Activated B cell treated with CpG ODN at 0.5 μM for 24 hours (primary cell): ENCODE results near the gene PBX2. TPM values are rescaled to one million over a fixed set of nuclear protein-coding genes. Genes with fewer than 3 reads are reported as not detected.

Source experiments
- ATAC-seq: fragments of 200-7000 bp; cut with Tn5 transposase; one replicate; pipeline ENCODE4 v1.10.0; 2021; ENCODE audit warnings: low read depth, mild to moderate bottlenecking, moderate library complexity
- CTCF ChIA-PET: fragments of 350-600 bp; sonication (Branson Sonifier 250); formaldehyde crosslinking; loops from one replicate; lab custom pipeline; 2021; ENCODE audit warnings: antibody characterized with exemption; lab: Charles Lee
- POLR2A ChIA-PET: fragments of 350-600 bp; sonication (Branson Sonifier 250); formaldehyde crosslinking; loops from one replicate; lab custom pipeline; 2021; ENCODE audit warnings: antibody characterized with exemption; lab: Charles Lee
- DNase-seq: peaks from one replicate; pipeline ENCODE4 v3.0.0; 2022
- H3K27ac Mint-ChIP-seq: one replicate; pipeline ENCODE4 v1.8.0; 2020; ENCODE audit warnings: mixed read lengths
- H3K27me3 Mint-ChIP-seq: one replicate; pipeline ENCODE4 v1.8.0; 2021; ENCODE audit warnings: mixed read lengths
- H3K36me3 Mint-ChIP-seq: one replicate; pipeline ENCODE4 v1.8.0; 2021; ENCODE audit warnings: low read depth, mixed read lengths
- H3K4me1 Mint-ChIP-seq: one replicate; pipeline ENCODE4 v1.8.0; 2021; ENCODE audit warnings: mixed read lengths
- H3K4me3 Mint-ChIP-seq: one replicate; pipeline ENCODE4 v1.8.0; 2020; ENCODE audit warnings: mild to moderate bottlenecking, mixed read lengths
- H3K9me3 Mint-ChIP-seq: one replicate; pipeline ENCODE4 v1.8.0; 2020; ENCODE audit warnings: mixed read lengths
- intact Hi-C: fragments of 100-400 bp; cut with micrococcal nuclease; formaldehyde crosslinking; loops from one replicate; pipeline ENCODE4 v1.15.1; 2024
- total RNA-seq: library from RNA; stranded (reverse); gene quantifications from 2 replicates; pipeline ENCODE4 v1.2.3, GENCODE V29; 2022
- TF ChIP-seq, protein P1 (sequence below): fragments of 200-600 bp; IDR thresholded peaks from one replicate; pipeline ENCODE4 v1.8.0; 2022; ENCODE audit warnings: antibody characterized with exemption, mild to moderate bottlenecking

PBX2 gene
- total RNA-seq, 1 donor from 2014 or later, result 153 TPM

DNA sequence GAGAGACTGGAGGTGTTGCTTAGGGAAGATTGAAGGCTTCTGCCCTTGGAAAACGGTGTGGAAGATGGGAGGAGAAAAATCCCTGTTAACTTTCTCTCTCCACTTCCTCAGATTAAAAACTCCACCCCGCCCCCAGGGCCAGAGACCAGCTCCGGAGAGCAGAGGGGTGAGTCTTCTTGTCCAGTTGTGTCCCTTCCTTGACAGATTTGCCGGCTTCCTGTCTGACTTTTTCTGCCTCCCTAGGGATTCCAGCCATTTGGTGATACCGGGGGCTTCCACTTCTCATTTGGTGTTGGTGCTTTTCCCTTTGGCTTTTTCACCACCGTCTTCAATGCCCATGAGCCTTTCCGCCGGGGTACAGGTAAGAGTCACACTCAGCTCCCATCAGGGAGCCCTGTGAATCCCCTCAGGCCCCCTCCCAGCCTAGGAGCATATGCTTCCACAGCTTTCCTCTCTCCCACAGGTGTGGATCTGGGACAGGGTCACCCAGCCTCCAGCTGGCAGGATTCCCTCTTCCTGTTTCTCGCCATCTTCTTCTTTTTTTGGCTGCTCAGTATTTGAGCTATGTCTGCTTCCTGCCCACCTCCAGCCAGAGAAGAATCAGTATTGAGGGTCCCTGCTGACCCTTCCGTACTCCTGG lies 10.1 kb downstream of the PBX2 start:
- peak overlapping the region; percentile 57 for H3K27ac Mint-ChIP-seq
- H3K4me3 Mint-ChIP-seq, result peak overlapping the region; percentile 96
- intact Hi-C loops, result loop anchor here (5.0 to 10.0 kb wide), 4 partner anchors 278 to 1563 kb away; partner anchors contain the start of genes C6orf47, CSNK2B, GPANK1 and HSD17B8
- TF ChIP-seq, protein P1, sequence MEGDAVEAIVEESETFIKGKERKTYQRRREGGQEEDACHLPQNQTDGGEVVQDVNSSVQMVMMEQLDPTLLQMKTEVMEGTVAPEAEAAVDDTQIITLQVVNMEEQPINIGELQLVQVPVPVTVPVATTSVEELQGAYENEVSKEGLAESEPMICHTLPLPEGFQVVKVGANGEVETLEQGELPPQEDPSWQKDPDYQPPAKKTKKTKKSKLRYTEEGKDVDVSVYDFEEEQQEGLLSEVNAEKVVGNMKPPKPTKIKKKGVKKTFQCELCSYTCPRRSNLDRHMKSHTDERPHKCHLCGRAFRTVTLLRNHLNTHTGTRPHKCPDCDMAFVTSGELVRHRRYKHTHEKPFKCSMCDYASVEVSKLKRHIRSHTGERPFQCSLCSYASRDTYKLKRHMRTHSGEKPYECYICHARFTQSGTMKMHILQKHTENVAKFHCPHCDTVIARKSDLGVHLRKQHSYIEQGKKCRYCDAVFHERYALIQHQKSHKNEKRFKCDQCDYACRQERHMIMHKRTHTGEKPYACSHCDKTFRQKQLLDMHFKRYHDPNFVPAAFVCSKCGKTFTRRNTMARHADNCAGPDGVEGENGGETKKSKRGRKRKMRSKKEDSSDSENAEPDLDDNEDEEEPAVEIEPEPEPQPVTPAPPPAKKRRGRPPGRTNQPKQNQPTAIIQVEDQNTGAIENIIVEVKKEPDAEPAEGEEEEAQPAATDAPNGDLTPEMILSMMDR, result no peak
- ATAC-seq (no peak), DNase-seq (no peak)
- H3K36me3 Mint-ChIP-seq, result peaks cover 59% of the 10 kb centered on the region
- no peaks in the 10 kb centered on the region for H3K9me3 Mint-ChIP-seq
- POLR2A ChIA-PET, result interaction anchor here (3.9 to 5.0 kb wide), 3 partner anchors 11 to 52 kb away, joined by 23 to 102 read pairs (median 69); partner anchors contain the start of genes ATF6B, GPSM3 and PBX2
- CTCF ChIA-PET, result interaction anchor here (1.3 to 1.8 kb wide), 2 partner anchors 16 to 31 kb away, joined by 3 to 6 read pairs; no protein-coding TSS in a partner anchor
- H3K27me3 Mint-ChIP-seq, result no peaks in the 10 kb centered on the region
- peaks cover 48% of the 10 kb centered on the region for H3K4me1 Mint-ChIP-seq

DNA sequence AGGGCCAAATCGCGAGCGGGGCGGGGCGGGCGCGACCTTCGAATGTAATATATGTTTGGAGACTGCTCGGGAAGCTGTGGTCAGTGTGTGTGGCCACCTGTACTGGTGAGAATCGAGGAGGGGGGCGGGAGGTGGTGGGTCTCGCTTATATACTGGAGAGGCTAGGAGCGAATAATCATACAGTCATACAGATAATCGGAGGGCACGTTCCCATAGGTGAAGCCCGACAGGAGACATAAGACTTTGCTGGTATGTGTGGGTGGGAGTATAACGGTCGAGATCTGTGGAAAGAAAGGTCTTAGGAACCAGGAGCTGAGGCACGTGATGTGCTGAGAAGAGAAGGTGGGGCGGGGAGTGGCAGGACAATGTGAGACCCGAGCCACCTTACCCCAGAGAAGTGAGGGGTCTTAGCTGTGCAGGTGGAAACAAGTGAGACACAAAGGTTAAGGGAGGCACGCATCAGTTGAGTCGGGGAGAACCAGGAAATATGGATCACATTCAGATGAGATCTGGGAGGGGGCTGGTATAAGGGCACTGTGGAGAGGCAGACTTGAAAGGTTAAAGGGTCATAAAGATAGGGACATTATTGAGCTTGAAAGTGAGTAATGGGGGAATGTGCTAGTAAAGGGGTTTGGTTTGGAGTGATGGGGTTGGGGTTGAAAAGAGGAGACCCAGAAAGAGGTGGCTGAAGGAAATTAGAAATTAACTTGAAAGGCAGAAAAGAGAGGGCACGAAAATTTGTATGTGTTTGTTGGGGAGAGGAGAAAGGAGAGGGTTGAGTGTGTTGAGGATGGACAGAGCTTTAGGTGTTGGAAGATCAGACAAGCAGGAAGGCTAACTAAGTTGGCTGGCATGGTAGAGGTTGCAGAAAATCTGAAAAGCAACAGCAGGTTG lies 11.2 kb downstream of the PBX2 start:
- peaks cover 54% of the 10 kb centered on the region for H3K4me1 Mint-ChIP-seq
- DNase-seq, result no peak

DNA sequence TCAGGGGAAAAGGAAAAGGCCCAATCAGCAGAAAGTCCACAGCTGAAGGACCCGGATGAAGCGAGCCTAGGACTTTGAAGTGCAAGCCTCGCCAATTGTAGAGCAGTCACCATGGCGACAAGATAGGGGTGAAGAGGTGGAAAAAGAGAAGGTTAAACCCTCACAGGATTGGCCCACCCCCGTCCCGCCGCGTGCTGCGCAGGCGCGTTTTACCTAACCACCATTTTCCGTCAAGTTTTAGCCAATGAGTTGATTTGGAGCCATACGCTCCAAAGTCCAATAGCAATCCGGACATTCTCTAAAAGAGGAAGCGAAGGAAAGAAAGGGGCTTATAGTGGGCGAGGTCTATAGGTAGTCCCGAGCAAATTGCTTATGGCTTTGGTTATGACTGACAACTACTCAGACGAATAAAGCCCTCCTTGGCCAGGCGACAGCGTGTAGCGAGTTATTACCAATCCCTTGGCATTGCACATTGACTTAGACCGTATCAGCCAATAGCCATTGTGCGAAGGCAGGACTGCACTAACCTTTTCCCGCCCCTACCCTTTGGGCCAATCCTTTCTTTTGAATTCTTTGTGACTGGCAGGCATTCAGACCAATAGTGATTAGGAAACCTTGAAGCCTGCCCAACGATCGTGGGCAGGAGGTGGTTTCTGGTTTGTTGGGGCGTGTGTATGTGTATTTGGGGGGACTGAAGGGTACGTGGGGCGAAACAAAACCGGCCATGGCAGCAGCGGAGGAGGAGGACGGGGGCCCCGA lies 12.0 kb downstream of the PBX2 start, which contains the start of gene RNF5:
TSS of gene RNF5 (plus strand) at position 618 of the 759 bp plus-strand sequence. CDS start at position 725, 107 bp downstream.
- CTCF ChIA-PET, result interaction anchor here (1.4 kb wide), 1 partner anchor 59 kb away, joined by 4 read pairs; no protein-coding TSS in a partner anchor
- peaks cover 48% of the 10 kb centered on the region for H3K36me3 Mint-ChIP-seq
- peak within 1 kb of the TSS; percentile 96 for H3K4me3 Mint-ChIP-seq
- POLR2A ChIA-PET, result interaction anchor here (0.6 to 5.0 kb wide), 9 partner anchors 13 to 1232 kb away, joined by 3 to 102 read pairs (median 8); partner anchors contain the start of genes ATF6B, FKBPL, GPSM3 and PBX2
- TF ChIP-seq, protein P1, result no peak
- peak; percentile 82 for ATAC-seq
- intact Hi-C loops, result loop anchor here (1.0 to 10.0 kb wide), 8 partner anchors 12 to 1561 kb away; partner anchors contain the start of genes C6orf47, CSNK2B, FKBPL and GPANK1
- DNase-seq, result peak; percentile 63
- peaks cover 54% of the 10 kb centered on the region for H3K4me1 Mint-ChIP-seq
- H3K27ac Mint-ChIP-seq, result peak within 1 kb of the TSS; percentile 99
- no peaks in the 10 kb centered on the region for H3K27me3 Mint-ChIP-seq
- no peaks in the 10 kb centered on the region for H3K9me3 Mint-ChIP-seq

More for the DNA sequence above, 11.2 kb downstream of the PBX2 start:
- peaks cover 55% of the 10 kb centered on the region for H3K36me3 Mint-ChIP-seq
- CTCF ChIA-PET, result interaction anchor here (0.8 to 1.8 kb wide), 2 partner anchors 16 to 17 kb away, joined by 3 to 6 read pairs; no protein-coding TSS in a partner anchor
- TF ChIP-seq, protein P1, result no peak
- POLR2A ChIA-PET, result interaction anchor here (0.5 to 5.0 kb wide), 5 partner anchors 9 to 825 kb away, joined by 3 to 102 read pairs (median 23); partner anchors contain the start of genes ATF6B, GPSM3 and PBX2
- H3K27ac Mint-ChIP-seq, result peak overlapping the region; percentile 99
- intact Hi-C loops, result loop anchor here (1.0 to 10.0 kb wide), 6 partner anchors 12 to 1561 kb away; partner anchors contain the start of genes C6orf47, CSNK2B, GPANK1 and HSD17B8
- H3K9me3 Mint-ChIP-seq, result no peaks in the 10 kb centered on the region
- no peak for ATAC-seq
- no peaks in the 10 kb centered on the region for H3K27me3 Mint-ChIP-seq
- peak overlapping the region; percentile 96 for H3K4me3 Mint-ChIP-seq

DNA sequence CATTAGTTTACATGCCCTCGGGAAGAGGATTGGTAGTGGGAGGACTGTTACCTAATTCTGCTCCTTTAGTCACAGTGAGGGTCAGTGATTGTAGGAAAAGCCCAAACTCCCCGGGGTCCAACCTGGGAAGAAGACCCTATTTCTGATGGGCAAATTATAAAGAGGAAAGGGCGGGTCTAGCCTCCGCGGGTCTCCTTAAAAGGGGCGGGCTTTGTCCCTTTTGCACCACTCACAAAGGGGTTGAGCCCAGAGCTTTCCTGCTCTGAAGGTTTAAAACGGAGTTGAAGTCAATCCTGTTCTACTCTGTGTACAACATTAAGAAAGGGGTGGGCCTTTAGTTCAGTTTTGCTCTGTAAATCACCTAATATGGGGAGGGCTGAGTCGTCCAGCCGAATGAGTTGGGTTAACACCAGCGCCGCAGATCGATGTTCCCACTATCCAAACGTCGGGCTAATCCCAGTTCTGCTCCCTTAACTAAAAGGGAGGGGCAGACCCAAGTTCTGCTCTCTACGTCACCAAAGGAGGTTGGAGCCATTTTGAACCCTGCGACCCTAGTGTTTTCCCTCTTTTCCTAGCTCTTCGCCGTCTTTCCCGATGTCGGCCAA lies 12.7 kb downstream of the PBX2 start:
- H3K27ac Mint-ChIP-seq, result peak overlapping the region; percentile 99
- TF ChIP-seq, protein P1, result no peak
- no peak for ATAC-seq
- POLR2A ChIA-PET, result interaction anchor here (0.6 to 5.0 kb wide), 10 partner anchors 8 to 1232 kb away, joined by 3 to 102 read pairs (median 6); partner anchors contain the start of genes ATF6B, FKBPL, GPSM3 and PBX2
- peaks cover 54% of the 10 kb centered on the region for H3K4me1 Mint-ChIP-seq
- H3K27me3 Mint-ChIP-seq, result no peaks in the 10 kb centered on the region
- intact Hi-C loops, result loop anchor here (1.0 to 10.0 kb wide), 6 partner anchors 47 to 1560 kb away; partner anchors contain the start of genes C6orf47, CSNK2B, FKBPL and GPANK1
- no peak for DNase-seq
- H3K9me3 Mint-ChIP-seq, result no peaks in the 10 kb centered on the region
- H3K4me3 Mint-ChIP-seq, result peak overlapping the region; percentile 96
- peaks cover 43% of the 10 kb centered on the region for H3K36me3 Mint-ChIP-seq
- CTCF ChIA-PET, result interaction anchor here (1.4 kb wide), 1 partner anchor 58 kb away, joined by 4 read pairs; no protein-coding TSS in a partner anchor
